HEK293 (cell line): ENCODE data around the gene HES7.
A peak's percentile ranks its signal among the peaks of the same experiment; 100 is the strongest.

Experiments used
- BCL11A ChIP-seq: fragments of 450-650 bp; formaldehyde crosslinking; IDR thresholded peaks from 2 replicates; pipeline ENCODE4 v1.5.1; 2016; ENCODE audit warnings: low read depth, missing biosample characterization, missing genetic modification characterization
- MYNN ChIP-seq: fragments of 450-650 bp; formaldehyde crosslinking; IDR thresholded peaks from 2 replicates; pipeline ENCODE4 v1.5.1; 2016; ENCODE audit warnings: missing biosample characterization, missing genetic modification characterization, borderline replicate concordance
- REPIN1 ChIP-seq: fragments of 450-650 bp; formaldehyde crosslinking; IDR thresholded peaks from 2 replicates; pipeline ENCODE4 v1.5.1; 2017; ENCODE audit warnings: missing biosample characterization, missing genetic modification characterization, low read depth
- SALL2 ChIP-seq: fragments of 450-650 bp; formaldehyde crosslinking; IDR thresholded peaks from 2 replicates; pipeline ENCODE4 v1.5.0; 2017; ENCODE audit warnings: missing biosample characterization, mild to moderate bottlenecking, missing genetic modification characterization, borderline replicate concordance
- TRIM28 ChIP-seq: IDR thresholded peaks from 2 replicates; pipeline ENCODE4 v1.6.1; 2011; ENCODE audit warnings: low read length, control low read depth, borderline replicate concordance
- TSHZ1 ChIP-seq: fragments of 450-650 bp; formaldehyde crosslinking; IDR thresholded peaks from 2 replicates; pipeline ENCODE4 v1.5.1; 2016; ENCODE audit warnings: missing biosample characterization, missing genetic modification characterization, borderline replicate concordance
- ZBTB21 ChIP-seq: fragments of 450-650 bp; formaldehyde crosslinking; IDR thresholded peaks from 2 replicates; pipeline ENCODE4 v1.5.1; 2017; ENCODE audit warnings: missing biosample characterization, missing genetic modification characterization
- ZBTB26 ChIP-seq: fragments of 450-650 bp; formaldehyde crosslinking; optimal IDR thresholded peaks from 2 replicates; pipeline ENCODE3; 2016; ENCODE audit warnings: missing biosample characterization, mild to moderate bottlenecking, missing genetic modification characterization
- ZBTB7A ChIP-seq: fragments of 450-650 bp; formaldehyde crosslinking; IDR thresholded peaks from 2 replicates; pipeline ENCODE4 v1.5.1; 2016; ENCODE audit warnings: low read depth, missing biosample characterization, missing genetic modification characterization
- ZEB2 ChIP-seq: fragments of 450-650 bp; formaldehyde crosslinking; IDR thresholded peaks from 2 replicates; pipeline ENCODE4 v1.5.1; 2016; ENCODE audit warnings: missing biosample characterization, missing genetic modification characterization
- ZFP41 ChIP-seq: fragments of 450-650 bp; formaldehyde crosslinking; IDR thresholded peaks from 2 replicates; pipeline ENCODE4 v1.5.1; 2016; ENCODE audit warnings: missing biosample characterization, missing genetic modification characterization, borderline replicate concordance
- ZNF121 ChIP-seq: fragments of 450-650 bp; formaldehyde crosslinking; IDR thresholded peaks from 2 replicates; pipeline ENCODE4 v1.5.1; 2016; ENCODE audit warnings: missing biosample characterization, missing genetic modification characterization
- ZNF138 ChIP-seq: fragments of 450-650 bp; formaldehyde crosslinking; IDR thresholded peaks from 2 replicates; pipeline ENCODE4 v1.5.1; 2016; ENCODE audit warnings: missing biosample characterization, missing genetic modification characterization, borderline replicate concordance
- ZNF140 ChIP-seq: fragments of 450-650 bp; formaldehyde crosslinking; IDR thresholded peaks from 2 replicates; pipeline ENCODE4 v1.5.1; 2016; ENCODE audit warnings: missing biosample characterization, missing genetic modification characterization
- ZNF157 ChIP-seq: fragments of 450-650 bp; formaldehyde crosslinking; IDR thresholded peaks from 2 replicates; pipeline ENCODE4 v1.5.1; 2016; ENCODE audit warnings: missing biosample characterization, missing genetic modification characterization
- ZNF23 ChIP-seq: fragments of 450-650 bp; formaldehyde crosslinking; IDR thresholded peaks from 2 replicates; pipeline ENCODE4 v1.5.1; 2016; ENCODE audit warnings: missing biosample characterization, missing genetic modification characterization, borderline replicate concordance
- ZNF239 ChIP-seq: fragments of 450-650 bp; formaldehyde crosslinking; IDR thresholded peaks from 2 replicates; pipeline ENCODE4 v1.5.1; 2016; ENCODE audit warnings: missing biosample characterization, missing genetic modification characterization
- ZNF302 ChIP-seq: fragments of 450-650 bp; formaldehyde crosslinking; IDR thresholded peaks from 2 replicates; pipeline ENCODE4 v1.5.1; 2016; ENCODE audit warnings: missing biosample characterization, missing genetic modification characterization, low read depth
- ZNF362 ChIP-seq: fragments of 450-650 bp; formaldehyde crosslinking; IDR thresholded peaks from 2 replicates; pipeline ENCODE4 v1.5.1; 2016; ENCODE audit warnings: missing biosample characterization, missing genetic modification characterization
- ZNF37A ChIP-seq: fragments of 450-650 bp; IDR thresholded peaks from 2 replicates; pipeline ENCODE4 v1.5.1; 2018; ENCODE audit warnings: missing biosample characterization, missing genetic modification characterization
- ZNF394 ChIP-seq: fragments of 450-650 bp; formaldehyde crosslinking; IDR thresholded peaks from 2 replicates; pipeline ENCODE4 v1.5.1; 2016; ENCODE audit warnings: missing biosample characterization, missing genetic modification characterization, mild to moderate bottlenecking, moderate library complexity, borderline replicate concordance
- ZNF549 ChIP-seq: fragments of 450-650 bp; IDR thresholded peaks from 2 replicates; pipeline ENCODE4 v1.5.1; 2018; ENCODE audit warnings: missing biosample characterization, missing genetic modification characterization, mild to moderate bottlenecking, inconsistent platforms, moderate library complexity
- ZNF624 ChIP-seq: fragments of 450-650 bp; formaldehyde crosslinking; IDR thresholded peaks from 2 replicates; pipeline ENCODE4 v1.5.1; 2017; ENCODE audit warnings: missing biosample characterization, missing genetic modification characterization
- ZNF658 ChIP-seq: fragments of 450-650 bp; formaldehyde crosslinking; IDR thresholded peaks from 2 replicates; pipeline ENCODE4; 2016; ENCODE audit warnings: missing biosample characterization, missing genetic modification characterization
- ZNF670 ChIP-seq: fragments of 450-650 bp; formaldehyde crosslinking; IDR thresholded peaks from 2 replicates; pipeline ENCODE4 v1.5.1; 2016; ENCODE audit warnings: missing biosample characterization, missing genetic modification characterization, low read depth
- ZNF768 ChIP-seq: fragments of 450-650 bp; formaldehyde crosslinking; IDR thresholded peaks from 2 replicates; pipeline ENCODE4 v1.5.1; 2018; ENCODE audit warnings: missing biosample characterization, mild to moderate bottlenecking, missing genetic modification characterization
- TF ChIP-seq, protein P1 (sequence below): fragments of 450-650 bp; IDR thresholded peaks from 2 replicates; pipeline ENCODE4 v1.5.1; 2018; ENCODE audit warnings: missing biosample characterization, mild to moderate bottlenecking, missing genetic modification characterization
- TF ChIP-seq, protein P2 (sequence below): fragments of 450-650 bp; formaldehyde crosslinking; IDR thresholded peaks from 2 replicates; pipeline ENCODE4 v1.5.1; 2016; ENCODE audit warnings: missing biosample characterization, missing genetic modification characterization, low read depth

Gene HES7

DNA sequence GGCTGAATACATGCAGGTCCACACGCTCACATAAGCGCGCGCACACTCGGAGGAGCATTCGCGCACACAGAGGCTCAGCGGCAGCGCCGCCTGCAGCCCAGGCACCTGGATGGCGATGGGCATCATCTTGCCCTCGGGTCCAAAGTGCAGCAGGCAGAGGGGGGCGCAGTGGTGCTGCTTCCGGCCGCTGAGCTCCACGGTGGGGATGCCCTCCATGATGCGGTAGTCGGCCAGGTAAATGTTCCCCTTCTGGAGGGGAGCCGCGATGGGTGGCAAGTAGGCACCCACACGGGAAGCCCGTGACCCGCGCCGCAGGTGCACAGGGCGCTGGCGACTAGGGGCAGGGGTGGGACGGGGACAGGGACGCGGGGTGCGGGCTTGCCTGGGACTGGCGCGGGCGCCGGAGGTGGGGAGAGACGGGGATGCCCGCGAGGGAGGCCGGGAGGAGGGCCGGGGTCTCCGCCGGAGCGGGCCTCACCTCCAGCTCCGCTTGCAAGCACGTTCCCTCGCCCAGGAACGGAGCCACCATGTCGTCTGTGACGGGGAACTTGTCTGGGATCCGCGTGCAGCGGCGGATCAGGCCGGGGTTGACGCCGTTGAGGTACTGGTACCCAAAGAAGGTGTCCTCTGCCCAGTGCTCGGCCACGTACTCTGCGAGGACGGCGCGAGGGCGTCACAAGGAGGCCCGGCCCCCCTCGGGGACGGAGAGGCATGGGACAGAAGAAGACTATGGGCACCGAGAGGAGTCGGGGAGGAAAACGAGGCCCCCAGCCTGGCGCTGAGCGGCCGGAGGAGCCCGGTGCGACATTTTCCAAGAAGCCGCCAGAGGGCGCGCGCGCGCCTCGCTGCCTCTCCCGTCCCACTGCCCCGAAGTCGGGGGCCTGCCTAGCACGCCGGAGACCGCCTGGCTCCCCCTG lies 44.4 kb downstream of the HES7 start (continued):
- TF ChIP-seq, protein P1, sequence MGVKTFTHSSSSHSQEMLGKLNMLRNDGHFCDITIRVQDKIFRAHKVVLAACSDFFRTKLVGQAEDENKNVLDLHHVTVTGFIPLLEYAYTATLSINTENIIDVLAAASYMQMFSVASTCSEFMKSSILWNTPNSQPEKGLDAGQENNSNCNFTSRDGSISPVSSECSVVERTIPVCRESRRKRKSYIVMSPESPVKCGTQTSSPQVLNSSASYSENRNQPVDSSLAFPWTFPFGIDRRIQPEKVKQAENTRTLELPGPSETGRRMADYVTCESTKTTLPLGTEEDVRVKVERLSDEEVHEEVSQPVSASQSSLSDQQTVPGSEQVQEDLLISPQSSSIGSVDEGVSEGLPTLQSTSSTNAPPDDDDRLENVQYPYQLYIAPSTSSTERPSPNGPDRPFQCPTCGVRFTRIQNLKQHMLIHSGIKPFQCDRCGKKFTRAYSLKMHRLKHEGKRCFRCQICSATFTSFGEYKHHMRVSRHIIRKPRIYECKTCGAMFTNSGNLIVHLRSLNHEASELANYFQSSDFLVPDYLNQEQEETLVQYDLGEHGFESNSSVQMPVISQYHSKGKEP (tag by site-specific recombination), result peak; percentile 74; the same call in 1 of the 2 replicates
- TF ChIP-seq ZNF157 (tag by site-specific recombination) (no peak), ZBTB7A (tag by site-specific recombination) (peak; percentile 66), ZNF302 (no peak), ZNF549 (tag by site-specific recombination) (no peak), ZNF239 (tag by site-specific recombination) (no peak), BCL11A (tag by site-specific recombination) (peak; percentile 68; the same call in 1 of the 2 replicates), ZBTB21 (tag by site-specific recombination) (0 out of 2 replicates have a peak, but pooled peaks have one; percentile 10), ZNF624 (0 out of 2 replicates have a peak, but pooled peaks have one; percentile 23), ZNF140 (tag by site-specific recombination) (no peak), ZNF768 (tag by site-specific recombination) (no peak), SALL2 (tag by site-specific recombination) (no peak), ZNF23 (tag by site-specific recombination) (no peak), TSHZ1 (tag by site-specific recombination) (no peak), ZFP41 (no peak), ZNF670 (tag by site-specific recombination) (no peak), ZNF658 (tag by site-specific recombination) (no peak), ZNF138 (tag by site-specific recombination) (no peak), TRIM28 (no peak), ZNF362 (tag by site-specific recombination) (no peak), ZNF394 (no peak), ZEB2 (tag by site-specific recombination) (peak; percentile 94), REPIN1 (tag by site-specific recombination) (0 out of 2 replicates have a peak, but pooled peaks have one; percentile 36), ZBTB26 (tag by site-specific recombination) (peak; percentile 92), ZNF37A (tag by site-specific recombination) (no peak), MYNN (tag by site-specific recombination) (no peak), ZNF121 (tag by site-specific recombination) (no peak)
- TF ChIP-seq, protein P2, sequence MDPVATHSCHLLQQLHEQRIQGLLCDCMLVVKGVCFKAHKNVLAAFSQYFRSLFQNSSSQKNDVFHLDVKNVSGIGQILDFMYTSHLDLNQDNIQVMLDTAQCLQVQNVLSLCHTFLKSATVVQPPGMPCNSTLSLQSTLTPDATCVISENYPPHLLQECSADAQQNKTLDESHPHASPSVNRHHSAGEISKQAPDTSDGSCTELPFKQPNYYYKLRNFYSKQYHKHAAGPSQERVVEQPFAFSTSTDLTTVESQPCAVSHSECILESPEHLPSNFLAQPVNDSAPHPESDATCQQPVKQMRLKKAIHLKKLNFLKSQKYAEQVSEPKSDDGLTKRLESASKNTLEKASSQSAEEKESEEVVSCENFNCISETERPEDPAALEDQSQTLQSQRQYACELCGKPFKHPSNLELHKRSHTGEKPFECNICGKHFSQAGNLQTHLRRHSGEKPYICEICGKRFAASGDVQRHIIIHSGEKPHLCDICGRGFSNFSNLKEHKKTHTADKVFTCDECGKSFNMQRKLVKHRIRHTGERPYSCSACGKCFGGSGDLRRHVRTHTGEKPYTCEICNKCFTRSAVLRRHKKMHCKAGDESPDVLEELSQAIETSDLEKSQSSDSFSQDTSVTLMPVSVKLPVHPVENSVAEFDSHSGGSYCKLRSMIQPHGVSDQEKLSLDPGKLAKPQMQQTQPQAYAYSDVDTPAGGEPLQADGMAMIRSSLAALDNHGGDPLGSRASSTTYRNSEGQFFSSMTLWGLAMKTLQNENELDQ, result no peak
